Prostate gland (tissue), 2 donors: ENCODE data around the gene EWSR1. TPM values are rescaled to one million over a fixed set of nuclear protein-coding genes. Genes with fewer than 3 reads are reported as not detected.
"Not testable (repeated sequence)": the region's sequence is repeated elsewhere in the genome, so short reads cannot be mapped to it uniquely, and the experiment has no call there.

Source experiments
- DNase-seq: peaks from one replicate; pipeline ENCODE4 v3.0.0-alpha.2; 2019; ENCODE audit warnings: low spot score
- H3K27ac ChIP-seq, 2 donors: fragments of 200-600 bp; sonication (generic); 2 replicates each; pipeline ENCODE4 v1.5.1; 2017 to 2019
- H3K27me3 ChIP-seq: fragments of 200-600 bp; sonication (generic); replicated peaks from 2 replicates; pipeline ENCODE4 v1.5.1; 2019; ENCODE audit not compliant: insufficient read depth
- H3K36me3 ChIP-seq, 2 donors: fragments of 200-600 bp; sonication (generic); 1 replicate in 1 of 2; 2 replicates in 1 of 2; pipeline versions ENCODE4 v1.5.1 to v1.8.1; 2017 to 2019
- H3K4me1 ChIP-seq: fragments of 200-600 bp; sonication (generic); replicated peaks from 2 replicates; pipeline ENCODE4 v1.5.1; 2019
- H3K4me3 ChIP-seq, 2 donors: fragments of 200-600 bp; sonication (generic); 2 replicates each; pipeline ENCODE4 v1.5.1; 2017 to 2019
- H3K9me3 ChIP-seq: fragments of 200-600 bp; sonication (generic); 2 replicates; pipeline ENCODE4 v1.5.1; 2017
- POLR2A ChIP-seq: fragments of 450-650 bp; IDR thresholded peaks from one replicate; pipeline ENCODE4 v1.6.1; 2016; ENCODE audit warnings: antibody characterized with exemption, mild to moderate bottlenecking
- POLR2AphosphoS5 ChIP-seq: sonication (generic); formaldehyde crosslinking; IDR thresholded peaks from one replicate; pipeline ENCODE4 v1.6.1; 2017; ENCODE audit warnings: antibody characterized with exemption
- WGBS: methylation state at CpG from one replicate; pipeline ENCODE4 v1.1.5; 2018; 5-methylcytosine and 5-hydroxymethylcytosine counted together
- intact Hi-C: fragments of 100-400 bp; cut with DNase I; formaldehyde crosslinking; loops from one replicate; pipeline ENCODE4 v1.14.2; 2022
- total RNA-seq, 2 donors: library from RNA; depleted of rRNA; stranded (reverse); fragments of >200 nt; gene quantifications; one replicate each; pipeline ENCODE4 v1.1.0, GENCODE V29; 2016
- TF ChIP-seq, protein P1 (sequence below), 4 experiments: fragments of 200-600 bp in 2 of 4; fragments of 450-650 bp in 2 of 4; sonication (generic) in 2 of 4; IDR thresholded peaks; 1 replicate in 3 of 4; 2 replicates in 1 of 4; pipeline ENCODE4 v1.5.1; 2016 to 2019; ENCODE audit warnings: antibody characterized with exemption in 4 of 4, mild to moderate bottlenecking in 2 of 4, moderate library complexity in 2 of 4

The EWSR1 gene
- total RNA-seq, 2 donors from 2014 or later = 181 to 213 TPM

DNA sequence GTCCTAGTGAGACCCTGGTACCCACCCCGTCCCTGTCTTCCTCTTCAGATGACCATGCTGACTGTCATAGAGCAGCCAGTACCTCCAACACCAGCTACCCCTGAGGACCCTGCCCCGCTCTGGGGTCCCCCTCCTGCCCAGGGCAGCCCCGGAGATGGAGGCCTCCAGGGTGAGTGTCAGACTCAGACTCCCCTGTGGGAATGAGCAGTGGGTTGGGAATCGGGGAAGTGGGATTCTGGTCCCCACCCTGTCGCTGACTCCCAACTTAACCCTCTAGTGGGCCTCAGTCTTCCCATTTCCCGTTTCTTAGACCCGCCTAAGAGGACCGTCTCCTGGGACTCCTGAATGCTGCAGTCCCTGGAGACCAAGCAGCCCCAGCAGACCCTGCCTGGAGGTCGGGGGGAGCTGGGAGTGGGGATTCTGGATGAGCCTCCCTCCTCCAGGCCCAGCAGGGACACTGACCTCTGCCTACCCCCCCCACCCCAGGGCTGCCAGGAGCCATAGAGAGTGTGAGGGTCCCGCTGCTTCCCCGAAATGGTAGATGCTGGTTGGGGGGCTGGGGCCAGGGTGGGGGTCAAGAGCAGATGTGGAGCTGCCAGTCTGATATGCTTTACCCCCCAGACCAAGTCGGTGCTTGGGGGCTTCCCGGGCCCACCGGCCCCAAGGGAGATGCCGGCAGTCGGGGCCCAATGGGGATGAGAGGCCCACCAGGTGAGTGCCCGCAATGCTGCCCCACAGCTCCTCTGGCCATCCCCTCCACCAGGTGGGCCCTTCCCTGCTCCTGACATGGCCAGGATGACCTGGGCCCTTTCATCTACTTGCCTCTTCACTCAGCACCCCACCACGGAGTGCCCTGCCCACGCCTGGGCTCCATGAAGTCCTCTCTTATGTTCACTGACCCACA lies 36.8 kb upstream of the EWSR1 start:
- TF ChIP-seq POLR2AphosphoS5 (no peak), POLR2A (no peak)
- TF ChIP-seq, protein P1, sequence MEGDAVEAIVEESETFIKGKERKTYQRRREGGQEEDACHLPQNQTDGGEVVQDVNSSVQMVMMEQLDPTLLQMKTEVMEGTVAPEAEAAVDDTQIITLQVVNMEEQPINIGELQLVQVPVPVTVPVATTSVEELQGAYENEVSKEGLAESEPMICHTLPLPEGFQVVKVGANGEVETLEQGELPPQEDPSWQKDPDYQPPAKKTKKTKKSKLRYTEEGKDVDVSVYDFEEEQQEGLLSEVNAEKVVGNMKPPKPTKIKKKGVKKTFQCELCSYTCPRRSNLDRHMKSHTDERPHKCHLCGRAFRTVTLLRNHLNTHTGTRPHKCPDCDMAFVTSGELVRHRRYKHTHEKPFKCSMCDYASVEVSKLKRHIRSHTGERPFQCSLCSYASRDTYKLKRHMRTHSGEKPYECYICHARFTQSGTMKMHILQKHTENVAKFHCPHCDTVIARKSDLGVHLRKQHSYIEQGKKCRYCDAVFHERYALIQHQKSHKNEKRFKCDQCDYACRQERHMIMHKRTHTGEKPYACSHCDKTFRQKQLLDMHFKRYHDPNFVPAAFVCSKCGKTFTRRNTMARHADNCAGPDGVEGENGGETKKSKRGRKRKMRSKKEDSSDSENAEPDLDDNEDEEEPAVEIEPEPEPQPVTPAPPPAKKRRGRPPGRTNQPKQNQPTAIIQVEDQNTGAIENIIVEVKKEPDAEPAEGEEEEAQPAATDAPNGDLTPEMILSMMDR (IDR thresholded peaks at IDR 0.05) = no peak
- no peaks in the 10 kb centered on the region for H3K4me1 ChIP-seq
- DNase-seq = no peak
- H3K9me3 ChIP-seq = no peaks in the 10 kb centered on the region
- intact Hi-C loops = no loop called here
- no peak overlapping the region for H3K27ac ChIP-seq
- 92% methylated on average over 19 of the region's 19 CpGs for WGBS
- no peaks in the 10 kb centered on the region for H3K27me3 ChIP-seq
- no peak overlapping the region for H3K4me3 ChIP-seq
- H3K36me3 ChIP-seq = no peaks in the 10 kb centered on the region

DNA sequence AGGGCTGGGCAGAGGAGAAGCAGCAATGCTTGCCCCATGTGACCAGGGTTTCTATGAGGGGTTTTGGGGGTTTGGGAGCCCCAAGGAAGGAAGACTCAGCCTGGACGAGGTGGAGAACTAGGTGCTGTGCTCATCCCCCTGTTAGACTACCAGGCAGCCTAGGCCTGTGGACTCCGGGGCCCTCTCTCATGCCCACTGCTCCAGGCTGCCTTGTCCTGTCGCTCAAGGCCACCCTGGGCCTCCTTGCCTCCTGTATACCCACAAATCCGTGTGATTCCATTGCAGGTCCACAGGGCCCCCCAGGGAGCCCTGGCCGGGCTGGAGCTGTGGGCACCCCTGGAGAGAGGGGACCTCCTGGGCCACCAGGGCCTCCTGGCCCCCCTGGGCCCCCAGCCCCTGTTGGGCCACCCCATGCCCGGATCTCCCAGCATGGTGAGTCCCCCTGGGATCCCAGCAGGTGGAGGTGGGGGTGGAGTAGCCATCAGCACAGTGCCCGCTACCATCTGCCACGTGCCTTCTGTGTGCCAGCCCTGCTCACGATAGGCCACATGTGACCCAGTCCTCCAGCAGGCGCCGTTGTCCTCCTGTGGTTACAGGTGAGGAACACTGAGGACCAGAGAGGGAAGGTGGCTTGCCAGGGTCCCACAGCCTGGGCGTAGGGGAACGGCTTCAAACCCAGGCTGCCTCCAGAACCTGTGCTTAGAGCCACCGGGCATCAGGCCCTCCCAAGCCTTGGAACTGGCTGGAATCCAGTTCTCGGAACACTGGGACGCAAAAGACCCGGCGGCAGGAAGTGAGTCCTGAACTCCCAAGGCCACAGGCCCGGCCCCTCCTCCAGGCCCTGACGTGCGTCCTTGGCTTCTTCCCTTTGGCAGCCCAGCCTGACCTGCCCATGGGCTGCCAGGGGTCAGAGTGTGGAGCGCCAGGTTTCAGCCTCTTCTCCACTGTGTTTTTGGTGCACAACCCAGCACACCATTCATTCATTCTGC lies 35.8 kb upstream of the EWSR1 start:
- intact Hi-C loops = no loop called here
- no peaks in the 10 kb centered on the region for H3K36me3 ChIP-seq
- TF ChIP-seq POLR2AphosphoS5 (peak; percentile 32), POLR2A (no peak)
- TF ChIP-seq, protein P1 (IDR thresholded peaks at IDR 0.05) = no peak
- H3K27ac ChIP-seq = no peak overlapping the region
- DNase-seq = no peak
- no peak overlapping the region for H3K4me3 ChIP-seq
- no peaks in the 10 kb centered on the region for H3K27me3 ChIP-seq
- 73% methylated on average over 22 of the region's 22 CpGs for WGBS
- H3K4me1 ChIP-seq = no peaks in the 10 kb centered on the region
- no peaks in the 10 kb centered on the region for H3K9me3 ChIP-seq

DNA sequence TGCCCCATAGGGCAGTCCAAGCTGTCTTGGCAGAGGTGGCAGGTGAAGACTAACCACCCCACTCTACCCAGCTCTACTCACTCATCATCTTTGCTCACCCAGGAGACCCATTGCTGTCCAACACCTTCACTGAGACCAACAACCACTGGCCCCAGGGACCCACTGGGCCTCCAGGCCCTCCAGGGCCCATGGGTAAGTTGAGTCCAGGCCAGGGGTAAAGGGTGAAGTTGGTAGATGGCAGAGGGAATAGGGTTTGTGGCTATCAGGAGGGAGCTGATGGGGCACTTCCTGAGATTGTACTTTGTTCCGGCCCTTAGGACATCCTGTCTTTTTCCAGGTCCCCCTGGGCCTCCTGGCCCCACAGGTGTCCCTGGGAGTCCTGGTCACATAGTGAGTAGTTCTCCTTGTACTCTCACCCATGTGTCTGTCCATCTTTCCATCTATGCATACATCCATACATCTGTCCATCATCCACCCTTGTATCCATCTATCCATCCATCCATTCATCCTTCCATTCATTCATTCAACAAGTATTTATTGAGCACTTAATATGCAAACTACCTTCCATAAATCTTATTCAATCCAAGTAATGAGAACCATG lies 34.7 kb upstream of the EWSR1 start:
- DNase-seq = no peak
- H3K4me3 ChIP-seq = no peak overlapping the region
- H3K27ac ChIP-seq = no peak overlapping the region
- WGBS = 93% methylated on average over 1 of the region's 1 CpG
- H3K4me1 ChIP-seq = no peaks in the 10 kb centered on the region
- no peaks in the 10 kb centered on the region for H3K36me3 ChIP-seq
- TF ChIP-seq POLR2AphosphoS5 = no peak
- TF ChIP-seq, protein P1 (IDR thresholded peaks at IDR 0.05) = no peak
- TF ChIP-seq POLR2A = no peak
- no peaks in the 10 kb centered on the region for H3K9me3 ChIP-seq
- no peaks in the 10 kb centered on the region for H3K27me3 ChIP-seq
- intact Hi-C loops = no loop called here

DNA sequence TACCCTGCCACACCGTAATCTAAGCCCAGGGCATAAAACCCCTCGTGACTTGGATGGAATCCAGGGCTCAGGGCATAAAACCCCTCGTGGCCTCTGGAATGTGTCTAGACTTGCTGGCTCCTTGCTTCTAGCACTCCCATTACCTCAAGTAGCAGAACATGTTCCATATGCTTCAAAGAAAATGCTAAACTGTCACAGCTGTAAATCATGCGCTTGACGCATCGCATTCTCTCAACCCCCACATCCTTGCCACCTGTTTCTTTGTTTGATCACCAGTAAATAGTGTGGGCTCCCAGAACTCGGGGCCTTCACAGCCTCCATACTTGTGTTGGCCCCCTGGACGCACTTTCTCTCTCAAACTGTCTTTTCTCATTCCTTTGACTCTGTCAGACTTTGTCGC lies 27.6 kb upstream of the EWSR1 start:
- H3K27ac ChIP-seq, H3K27me3 ChIP-seq, H3K4me1 ChIP-seq, H3K9me3 ChIP-seq, H3K4me3 ChIP-seq, DNase-seq, H3K36me3 ChIP-seq: not testable (repeated sequence)
- 61% methylated on average over 9 of the region's 9 CpGs for WGBS
- intact Hi-C loops = loop anchor here (5.0 to 10.0 kb wide), 2 partner anchors 166 to 388 kb away; partner anchors contain the start of gene KREMEN1

DNA sequence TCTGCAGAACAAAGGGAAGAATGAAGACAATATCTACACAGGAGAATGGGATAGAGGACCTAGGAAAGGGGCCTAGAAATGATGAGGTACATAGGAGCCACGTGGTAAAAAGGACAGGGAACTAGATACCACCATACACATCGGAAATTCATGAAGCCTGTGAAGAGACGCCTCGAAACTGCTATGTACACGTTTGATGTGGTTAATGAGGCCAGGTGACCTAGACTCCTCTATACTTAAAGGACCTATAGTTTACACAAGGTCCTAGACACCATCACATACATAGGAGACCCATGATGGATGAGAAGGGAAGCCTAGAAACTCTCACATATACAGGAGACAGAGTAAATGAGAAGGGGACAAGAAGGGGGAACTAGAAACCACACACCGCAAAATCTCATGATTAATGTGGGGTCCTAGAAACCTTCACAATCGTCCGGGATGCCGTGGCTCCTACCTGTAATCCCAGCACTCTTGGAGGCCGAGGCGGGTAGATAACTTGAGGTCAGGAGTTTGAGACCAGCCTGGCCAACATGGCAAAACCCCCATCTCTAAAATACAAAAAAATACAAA lies 24.1 kb upstream of the EWSR1 start:
- H3K4me1 ChIP-seq = no peaks in the 10 kb centered on the region
- H3K27ac ChIP-seq = no peak overlapping the region
- intact Hi-C loops = loop anchor here (5.0 to 10.0 kb wide), 2 partner anchors 169 to 392 kb away; partner anchors contain the start of gene KREMEN1
- 87% methylated on average over 11 of the region's 11 CpGs for WGBS
- H3K36me3 ChIP-seq = no peaks in the 10 kb centered on the region
- no peaks in the 10 kb centered on the region for H3K27me3 ChIP-seq
- no peaks in the 10 kb centered on the region for H3K9me3 ChIP-seq
- no peak for DNase-seq
- no peak overlapping the region for H3K4me3 ChIP-seq
- TF ChIP-seq POLR2AphosphoS5 (no peak), POLR2A (no peak)
- TF ChIP-seq, protein P1 (IDR thresholded peaks at IDR 0.05) = no peak
